IPS-18a (cell line): ENCODE results near the gene WDFY4.

Source experiments
- H3K27ac ChIP-seq: one replicate; pipeline ENCODE4 v1.5.1; 2013; ENCODE audit warnings: low read length
- H3K27me3 ChIP-seq: one replicate; pipeline ENCODE4 v1.6.1; 2013; ENCODE audit warnings: mild to moderate bottlenecking, low read length; ENCODE audit not compliant: control insufficient read depth, insufficient read depth
- H3K36me3 ChIP-seq: one replicate; pipeline ENCODE4 v1.6.1; 2013; ENCODE audit warnings: low read depth, low read length; ENCODE audit not compliant: control insufficient read depth
- H3K4me1 ChIP-seq: one replicate; pipeline ENCODE4 v1.6.1; 2013; ENCODE audit warnings: low read depth, low read length; ENCODE audit not compliant: control insufficient read depth
- H3K4me3 ChIP-seq: one replicate; pipeline ENCODE4 v1.5.1; 2013; ENCODE audit warnings: low read length
- H3K9ac ChIP-seq: one replicate; pipeline ENCODE4 v1.6.1; 2013; ENCODE audit warnings: mild to moderate bottlenecking, low read length, moderate library complexity
- H3K9me3 ChIP-seq: one replicate; pipeline ENCODE4 v1.6.1; 2013; ENCODE audit warnings: low read depth, low read length; ENCODE audit not compliant: control insufficient read depth

Gene WDFY4

GRCh38 chr10:48931188-48931587 lies 246.5 kb downstream of the WDFY4 start:
- no peak overlapping the region for H3K9ac ChIP-seq
- H3K27me3 ChIP-seq, result no peaks in the 10 kb centered on the region
- no peak overlapping the region for H3K4me3 ChIP-seq
- no peaks in the 10 kb centered on the region for H3K9me3 ChIP-seq
- H3K4me1 ChIP-seq, result no peaks in the 10 kb centered on the region
- no peak overlapping the region for H3K27ac ChIP-seq
- H3K36me3 ChIP-seq, result no peaks in the 10 kb centered on the region

- Histone ChIP-seq H3K36me3 (no peaks in the 10 kb centered on the region), H3K4me1 (no peaks in the 10 kb centered on the region), H3K27ac (no peak overlapping the region), H3K9ac (no peak overlapping the region), H3K9me3 (no peaks in the 10 kb centered on the region), H3K27me3 (no peaks in the 10 kb centered on the region), H3K4me3 (no peak overlapping the region)
These were observed 248.4 kb downstream of the WDFY4 start for GRCh38 chr10:48932831-48933664.

GRCh38 chr10:48934672-48935501 lies 250.2 kb downstream of the WDFY4 start:
- Histone ChIP-seq H3K4me3 (no peak overlapping the region), H3K4me1 (no peaks in the 10 kb centered on the region), H3K9ac (no peak overlapping the region), H3K27ac (no peak overlapping the region), H3K36me3 (no peaks in the 10 kb centered on the region), H3K27me3 (no peaks in the 10 kb centered on the region), H3K9me3 (no peaks in the 10 kb centered on the region)

- no peak overlapping the region for H3K4me3 ChIP-seq
- no peak overlapping the region for H3K9ac ChIP-seq
- H3K27me3 ChIP-seq, result no peaks in the 10 kb centered on the region
- no peaks in the 10 kb centered on the region for H3K9me3 ChIP-seq
- H3K4me1 ChIP-seq, result no peaks in the 10 kb centered on the region
- no peak overlapping the region for H3K27ac ChIP-seq
- H3K36me3 ChIP-seq, result no peaks in the 10 kb centered on the region
These were observed 250.9 kb downstream of the WDFY4 start for GRCh38 chr10:48935577-48935976.

GRCh38 chr10:48937796-48938195 lies 253.1 kb downstream of the WDFY4 start:
- Histone ChIP-seq H3K9ac (no peak overlapping the region), H3K36me3 (no peaks in the 10 kb centered on the region), H3K4me3 (no peak overlapping the region), H3K9me3 (no peaks in the 10 kb centered on the region), H3K4me1 (no peaks in the 10 kb centered on the region), H3K27ac (no peak overlapping the region), H3K27me3 (no peaks in the 10 kb centered on the region)

- H3K27me3 ChIP-seq, result no peaks in the 10 kb centered on the region
- H3K9ac ChIP-seq, result no peak overlapping the region
- H3K36me3 ChIP-seq, result no peaks in the 10 kb centered on the region
- no peaks in the 10 kb centered on the region for H3K4me1 ChIP-seq
- no peaks in the 10 kb centered on the region for H3K9me3 ChIP-seq
- no peak overlapping the region for H3K4me3 ChIP-seq
- no peak overlapping the region for H3K27ac ChIP-seq
These were observed 253.6 kb downstream of the WDFY4 start for GRCh38 chr10:48938281-48938680.

- H3K36me3 ChIP-seq, result no peaks in the 10 kb centered on the region
- H3K9me3 ChIP-seq, result no peaks in the 10 kb centered on the region
- no peaks in the 10 kb centered on the region for H3K27me3 ChIP-seq
- H3K27ac ChIP-seq, result no peak overlapping the region
- H3K9ac ChIP-seq, result no peak overlapping the region
- no peak overlapping the region for H3K4me3 ChIP-seq
- H3K4me1 ChIP-seq, result no peaks in the 10 kb centered on the region
These were observed 254.4 kb downstream of the WDFY4 start for GRCh38 chr10:48938990-48939536.

GRCh38 chr10:48939790-48940325 lies 255.2 kb downstream of the WDFY4 start, which contains the start of gene LRRC18:
LRRC18 (minus strand) TSS chr10:48939840; CDS start chr10:48914155, 25,685 bp downstream.
- no peaks in the 10 kb centered on the region for H3K9me3 ChIP-seq
- no peak within 1 kb of the TSS for H3K9ac ChIP-seq
- no peaks in the 10 kb centered on the region for H3K36me3 ChIP-seq
- H3K27me3 ChIP-seq, result no peaks in the 10 kb centered on the region
- no peak within 1 kb of the TSS for H3K27ac ChIP-seq
- no peaks in the 10 kb centered on the region for H3K4me1 ChIP-seq
- no peak within 1 kb of the TSS for H3K4me3 ChIP-seq

GRCh38 chr10:48940372-48940771 lies 255.7 kb downstream of the WDFY4 start:
- Histone ChIP-seq H3K9me3 (no peaks in the 10 kb centered on the region), H3K4me1 (no peaks in the 10 kb centered on the region), H3K27me3 (no peaks in the 10 kb centered on the region), H3K36me3 (no peaks in the 10 kb centered on the region), H3K27ac (no peak overlapping the region), H3K9ac (no peak overlapping the region), H3K4me3 (no peak overlapping the region)

GRCh38 chr10:48940958-48941357 lies 256.3 kb downstream of the WDFY4 start:
- peaks cover under 1% of the 10 kb centered on the region for H3K4me1 ChIP-seq
- H3K27ac ChIP-seq, result no peak overlapping the region
- H3K4me3 ChIP-seq, result no peak overlapping the region
- H3K27me3 ChIP-seq, result no peaks in the 10 kb centered on the region
- H3K9me3 ChIP-seq, result no peaks in the 10 kb centered on the region
- no peak overlapping the region for H3K9ac ChIP-seq
- H3K36me3 ChIP-seq, result no peaks in the 10 kb centered on the region

GRCh38 chr10:48941427-48942075 lies 256.9 kb downstream of the WDFY4 start:
- no peak overlapping the region for H3K4me3 ChIP-seq
- H3K36me3 ChIP-seq, result no peaks in the 10 kb centered on the region
- H3K9ac ChIP-seq, result no peak overlapping the region
- H3K9me3 ChIP-seq, result no peaks in the 10 kb centered on the region
- no peak overlapping the region for H3K27ac ChIP-seq
- H3K4me1 ChIP-seq, result peaks cover 3% of the 10 kb centered on the region
- H3K27me3 ChIP-seq, result no peaks in the 10 kb centered on the region
